Mucosa of descending colon (tissue), 3 donors: Measurements from ENCODE around the gene OLIG1. TPM values are rescaled to one million over a fixed set of nuclear protein-coding genes. Genes with fewer than 3 reads are reported as not detected.

ENCODE experiments used
- ATAC-seq: fragments of 200-7000 bp; cut with Tn5 transposase; one replicate; pipeline ENCODE4 v1.9.1; 2020; ENCODE audit warnings: mild to moderate bottlenecking, moderate library complexity
- DNase-seq, 3 donors: peaks; one replicate each; pipeline ENCODE4 v3.0.0-alpha.2; 2020
- H3K36me3 ChIP-seq: fragments of 200-600 bp; one replicate; pipeline ENCODE4 v1.8.0; 2021; ENCODE audit warnings: low read depth, mild to moderate bottlenecking
- H3K4me1 ChIP-seq: fragments of 200-600 bp; one replicate; pipeline ENCODE4 v1.8.0; 2021; ENCODE audit warnings: low read depth, mild to moderate bottlenecking
- H3K4me3 ChIP-seq: fragments of 200-600 bp; one replicate; pipeline ENCODE4 v1.8.0; 2021; ENCODE audit warnings: mild to moderate bottlenecking
- H3K9me3 ChIP-seq: fragments of 200-600 bp; one replicate; pipeline ENCODE4 v1.8.0; 2021; ENCODE audit warnings: mild to moderate bottlenecking
- intact Hi-C, 2 donors: fragments of 100-400 bp; cut with DNase I in 1 of 2; cut with micrococcal nuclease in 1 of 2; formaldehyde crosslinking; loops; one replicate each; pipeline versions ENCODE4 v1.11.0 to v1.11.1; 2022; cut with DNase I, micrococcal nuclease
- total RNA-seq, 3 donors: library from RNA; stranded (reverse); fragmentation: NEBNext Ultra II Directional in 2 of 3; extraction: Animal tissue kit (Norgen Biotek cat#: 25700) in 2 of 3; gene quantifications; one replicate each; pipeline versions ENCODE4 v1.2.1 to v1.2.4, GENCODE V29; 2021 to 2023
- TF ChIP-seq, protein P1 (sequence below): fragments of 200-600 bp; IDR thresholded peaks from one replicate; pipeline ENCODE4 v1.8.0; 2022; ENCODE audit warnings: antibody characterized with exemption, mild to moderate bottlenecking
- donor health status: DM: no; HTN: no; CAD: no; lungs with moderate emphysema.
- donor health status: DM: no; HTN: no; CAD: no.
- donor health status: DM: no; HTN: yes; CAD: no.

The OLIG1 gene
- total RNA-seq, 3 donors from 2014 or later = not detected

DNA sequence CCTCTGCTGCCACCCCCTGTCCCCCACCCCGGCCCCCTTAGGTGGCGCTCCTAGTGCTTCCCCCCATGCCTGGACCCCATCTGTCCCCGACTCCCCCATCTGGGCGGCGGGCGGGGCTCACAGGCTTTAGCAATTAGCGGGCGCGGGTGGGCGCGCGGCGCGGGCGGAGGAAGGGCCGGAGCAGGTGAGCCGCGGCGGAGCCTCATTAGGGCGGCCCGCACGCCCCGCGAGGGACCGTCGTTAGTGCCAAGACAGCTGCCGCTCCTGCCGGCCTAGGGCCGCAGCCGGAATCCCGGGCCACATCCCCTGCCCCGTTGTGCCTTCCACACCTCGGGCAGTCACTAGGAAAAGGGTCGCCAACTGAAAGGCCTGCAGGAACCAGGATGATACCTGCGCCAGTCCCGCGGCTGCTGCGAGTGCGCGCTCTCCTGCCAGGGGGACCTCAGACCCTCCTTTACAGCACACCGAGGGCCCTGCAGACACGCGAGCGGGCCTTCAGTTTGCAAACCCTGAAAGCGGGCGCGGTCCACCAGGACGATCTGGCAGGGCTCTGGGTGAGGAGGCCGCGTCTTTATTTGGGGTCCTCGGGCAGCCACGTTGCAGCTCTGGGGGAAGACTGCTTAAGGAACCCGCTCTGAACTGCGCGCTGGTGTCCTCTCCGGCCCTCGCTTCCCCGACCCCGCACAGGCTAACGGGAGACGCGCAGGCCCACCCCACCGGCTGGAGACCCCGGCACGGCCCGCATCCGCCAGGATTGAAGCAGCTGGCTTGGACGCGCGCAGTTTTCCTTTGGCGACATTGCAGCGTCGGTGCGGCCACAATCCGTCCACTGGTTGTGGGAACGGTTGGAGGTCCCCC, 36.6 kb upstream of the OLIG1 start:
- intact Hi-C loops = no loop called here
- no peaks in the 10 kb centered on the region for H3K9me3 ChIP-seq
- DNase-seq = no peak
- TF ChIP-seq, protein P1, sequence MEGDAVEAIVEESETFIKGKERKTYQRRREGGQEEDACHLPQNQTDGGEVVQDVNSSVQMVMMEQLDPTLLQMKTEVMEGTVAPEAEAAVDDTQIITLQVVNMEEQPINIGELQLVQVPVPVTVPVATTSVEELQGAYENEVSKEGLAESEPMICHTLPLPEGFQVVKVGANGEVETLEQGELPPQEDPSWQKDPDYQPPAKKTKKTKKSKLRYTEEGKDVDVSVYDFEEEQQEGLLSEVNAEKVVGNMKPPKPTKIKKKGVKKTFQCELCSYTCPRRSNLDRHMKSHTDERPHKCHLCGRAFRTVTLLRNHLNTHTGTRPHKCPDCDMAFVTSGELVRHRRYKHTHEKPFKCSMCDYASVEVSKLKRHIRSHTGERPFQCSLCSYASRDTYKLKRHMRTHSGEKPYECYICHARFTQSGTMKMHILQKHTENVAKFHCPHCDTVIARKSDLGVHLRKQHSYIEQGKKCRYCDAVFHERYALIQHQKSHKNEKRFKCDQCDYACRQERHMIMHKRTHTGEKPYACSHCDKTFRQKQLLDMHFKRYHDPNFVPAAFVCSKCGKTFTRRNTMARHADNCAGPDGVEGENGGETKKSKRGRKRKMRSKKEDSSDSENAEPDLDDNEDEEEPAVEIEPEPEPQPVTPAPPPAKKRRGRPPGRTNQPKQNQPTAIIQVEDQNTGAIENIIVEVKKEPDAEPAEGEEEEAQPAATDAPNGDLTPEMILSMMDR = no peak
- H3K36me3 ChIP-seq = no peaks in the 10 kb centered on the region
- no peak overlapping the region for H3K4me3 ChIP-seq
- no peaks in the 10 kb centered on the region for H3K4me1 ChIP-seq
- ATAC-seq = no peak

DNA sequence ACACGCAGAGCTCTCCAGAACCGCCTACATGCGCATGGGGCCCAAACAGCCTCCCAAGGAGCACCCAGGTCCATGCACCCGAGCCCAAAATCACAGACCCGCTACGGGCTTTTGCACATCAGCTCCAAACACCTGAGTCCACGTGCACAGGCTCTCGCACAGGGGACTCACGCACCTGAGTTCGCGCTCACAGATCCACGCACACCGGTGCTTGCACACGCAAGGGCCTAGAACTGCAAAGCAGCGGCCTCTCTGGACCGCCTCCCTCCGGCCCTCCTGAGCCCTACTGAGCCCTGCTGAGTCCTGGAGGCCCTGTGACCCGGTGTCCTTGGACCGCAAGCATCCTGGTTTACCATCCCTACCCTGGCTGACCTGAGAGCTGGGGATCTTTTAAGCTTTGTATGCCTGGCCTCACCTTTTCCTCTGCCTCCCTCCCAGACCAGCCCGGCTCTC, 36.0 kb upstream of the OLIG1 start:
- H3K36me3 ChIP-seq = no peaks in the 10 kb centered on the region
- ATAC-seq (no peak), DNase-seq (no peak)
- no peak overlapping the region for H3K4me3 ChIP-seq
- TF ChIP-seq, protein P1 = no peak
- intact Hi-C loops = no loop called here
- no peaks in the 10 kb centered on the region for H3K4me1 ChIP-seq
- H3K9me3 ChIP-seq = no peaks in the 10 kb centered on the region

DNA sequence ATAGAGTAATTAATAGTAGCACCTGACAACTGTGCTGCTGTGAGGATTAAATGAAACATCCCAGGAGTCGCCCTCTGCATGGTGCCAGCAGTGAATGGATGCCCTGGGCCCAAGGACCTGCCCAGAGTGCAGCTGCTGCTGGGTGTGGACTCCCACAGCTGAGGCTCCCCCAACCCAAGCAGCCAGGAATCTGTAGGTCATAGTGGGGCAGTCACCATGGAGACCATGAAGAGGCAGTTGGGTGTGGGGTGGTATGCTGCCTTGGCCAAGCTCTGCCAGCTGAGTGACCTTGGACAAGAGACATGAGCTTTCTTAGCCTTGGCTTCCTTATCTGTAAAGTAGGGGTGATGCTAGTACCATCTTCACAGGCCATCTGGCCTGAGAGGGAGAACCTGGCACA, 34.8 kb upstream of the OLIG1 start:
- no peaks in the 10 kb centered on the region for H3K4me1 ChIP-seq
- intact Hi-C loops = no loop called here
- DNase-seq = no peak
- no peak overlapping the region for H3K4me3 ChIP-seq
- TF ChIP-seq, protein P1 = no peak
- ATAC-seq = no peak
- no peaks in the 10 kb centered on the region for H3K9me3 ChIP-seq
- H3K36me3 ChIP-seq = no peaks in the 10 kb centered on the region

DNA sequence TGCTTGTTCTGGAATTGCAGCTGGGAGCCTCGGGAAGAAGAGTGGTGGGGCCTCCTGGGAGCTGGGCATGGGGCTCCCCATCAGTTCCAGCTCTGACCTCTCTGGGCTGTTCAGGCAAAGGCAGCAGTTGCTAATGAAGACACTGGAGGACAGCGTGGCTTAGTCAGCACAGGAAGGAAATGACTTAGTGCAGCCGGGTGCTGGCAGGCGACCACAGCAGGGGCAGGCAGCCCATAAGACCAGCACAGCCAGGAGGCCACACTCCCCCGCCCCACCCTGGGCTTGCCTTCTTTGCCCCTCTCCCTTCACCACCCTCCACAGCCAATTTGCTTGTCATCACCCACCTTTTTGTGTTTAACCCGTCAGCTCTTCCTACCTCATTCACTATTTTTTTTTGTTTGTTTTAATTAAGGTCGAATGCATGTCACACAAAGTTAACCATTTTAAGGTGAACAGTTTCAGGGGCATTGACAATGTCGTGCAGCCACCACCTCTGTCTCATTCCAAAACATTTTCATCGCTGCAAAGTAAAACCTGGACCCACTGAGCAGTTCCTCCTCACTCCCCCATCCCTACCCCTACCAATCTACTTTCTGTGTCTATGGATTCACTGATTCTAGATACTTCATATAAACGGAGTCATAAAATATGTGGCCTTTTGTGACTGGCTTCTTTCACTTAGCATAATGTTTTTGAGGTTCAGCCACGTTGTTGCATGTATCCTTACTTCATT, 33.3 kb upstream of the OLIG1 start:
- no peak overlapping the region for H3K4me3 ChIP-seq
- intact Hi-C loops = no loop called here
- ATAC-seq (peak; percentile 65), DNase-seq (peak in 1 of 3 donors; percentile 8)
- no peaks in the 10 kb centered on the region for H3K4me1 ChIP-seq
- no peaks in the 10 kb centered on the region for H3K9me3 ChIP-seq
- H3K36me3 ChIP-seq = no peaks in the 10 kb centered on the region
- TF ChIP-seq, protein P1 = no peak

DNA sequence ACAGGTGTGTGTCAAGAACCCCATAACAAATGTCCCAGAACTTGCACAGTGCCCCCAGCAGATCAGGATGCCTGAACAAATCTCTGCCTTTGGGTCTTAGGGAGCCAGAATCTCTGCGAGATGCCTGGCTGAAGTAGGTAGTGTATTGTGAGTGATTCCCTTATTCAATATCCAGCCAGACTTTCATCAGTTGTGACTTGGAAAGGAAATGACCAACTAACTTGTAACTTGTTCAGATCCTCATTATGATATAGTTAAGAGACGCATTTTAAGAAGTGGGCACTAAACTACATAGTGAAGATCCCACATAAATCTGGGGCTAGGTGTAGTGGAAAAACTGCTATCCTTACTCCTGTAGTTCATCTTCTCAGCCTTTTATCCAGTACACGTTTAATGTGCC, 32.4 kb upstream of the OLIG1 start:
- no peak overlapping the region for H3K4me3 ChIP-seq
- ATAC-seq = no peak
- H3K36me3 ChIP-seq = no peaks in the 10 kb centered on the region
- TF ChIP-seq, protein P1 = no peak
- no peak for DNase-seq
- no peaks in the 10 kb centered on the region for H3K4me1 ChIP-seq
- intact Hi-C loops = no loop called here
- H3K9me3 ChIP-seq = no peaks in the 10 kb centered on the region
